Muscle layer of colon (tissue), 2 donors: ENCODE measurements around the gene BCKDHA.
"Not testable (repeated sequence)": the region's sequence is repeated elsewhere in the genome, so short reads cannot be mapped to it uniquely, and the experiment has no call there.

ENCODE experiments used
- H3K27ac ChIP-seq: one replicate; pipeline ENCODE4 v1.7.0; 2013; ENCODE audit warnings: low read depth, mild to moderate bottlenecking, low read length, moderate library complexity
- H3K27me3 ChIP-seq, 2 donors: one replicate each; pipeline ENCODE4 v1.7.0; 2013; ENCODE audit warnings: low read length in 2 of 2, mild to moderate bottlenecking in 2 of 2; ENCODE audit not compliant: insufficient read depth in 2 of 2, control insufficient read depth in 1 of 2
- H3K36me3 ChIP-seq: one replicate; pipeline ENCODE4 v1.7.0; 2013; ENCODE audit warnings: mild to moderate bottlenecking, low read length; ENCODE audit not compliant: insufficient read depth
- H3K4me1 ChIP-seq: one replicate; pipeline ENCODE4 v1.7.0; 2013; ENCODE audit warnings: mild to moderate bottlenecking, low read length; ENCODE audit not compliant: insufficient read depth
- H3K4me3 ChIP-seq, 2 donors: one replicate each; pipeline ENCODE4 v1.7.0; 2013; ENCODE audit warnings: low read length in 2 of 2, low read depth in 1 of 2, mild to moderate bottlenecking in 1 of 2, moderate library complexity in 1 of 2
- H3K9ac ChIP-seq: one replicate; pipeline ENCODE4 v1.7.0; 2013; ENCODE audit warnings: low read length
- H3K9me3 ChIP-seq: one replicate; pipeline ENCODE4 v1.7.0; 2013; ENCODE audit warnings: mild to moderate bottlenecking, low read length
- donor health status: abdominal sarcoma.
- donor health status: Adenocarcinoma of cecum.

Gene BCKDHA

DNA sequence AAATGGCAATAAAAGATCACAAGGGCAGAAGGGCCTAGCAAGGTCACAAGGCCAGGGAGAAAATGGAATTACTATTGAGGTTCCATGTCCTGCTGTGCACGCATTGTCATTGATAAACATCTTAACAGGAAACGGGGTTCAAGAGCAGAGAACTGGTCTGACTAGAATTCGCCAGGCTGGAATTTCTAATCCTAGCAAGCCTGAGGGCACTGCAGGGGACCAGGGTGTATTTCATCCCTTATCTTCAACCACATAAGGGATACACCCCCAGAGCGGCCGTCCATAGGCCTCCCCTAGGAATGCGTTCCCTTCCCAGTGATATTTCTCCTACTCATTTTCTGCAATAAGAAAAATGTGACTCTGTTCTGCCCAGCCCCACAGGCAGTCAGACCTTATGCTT lies 64.9 kb downstream of the BCKDHA start:
- no peak overlapping the region for H3K9ac ChIP-seq
- H3K4me3 ChIP-seq = no peak overlapping the region
- no peaks in the 10 kb centered on the region for H3K9me3 ChIP-seq
- no peak overlapping the region for H3K27ac ChIP-seq
- no peaks in the 10 kb centered on the region for H3K36me3 ChIP-seq
- H3K4me1 ChIP-seq = no peaks in the 10 kb centered on the region
- H3K27me3 ChIP-seq = peaks cover 0 to 5% of the 10 kb centered on the region in 2 donors

DNA sequence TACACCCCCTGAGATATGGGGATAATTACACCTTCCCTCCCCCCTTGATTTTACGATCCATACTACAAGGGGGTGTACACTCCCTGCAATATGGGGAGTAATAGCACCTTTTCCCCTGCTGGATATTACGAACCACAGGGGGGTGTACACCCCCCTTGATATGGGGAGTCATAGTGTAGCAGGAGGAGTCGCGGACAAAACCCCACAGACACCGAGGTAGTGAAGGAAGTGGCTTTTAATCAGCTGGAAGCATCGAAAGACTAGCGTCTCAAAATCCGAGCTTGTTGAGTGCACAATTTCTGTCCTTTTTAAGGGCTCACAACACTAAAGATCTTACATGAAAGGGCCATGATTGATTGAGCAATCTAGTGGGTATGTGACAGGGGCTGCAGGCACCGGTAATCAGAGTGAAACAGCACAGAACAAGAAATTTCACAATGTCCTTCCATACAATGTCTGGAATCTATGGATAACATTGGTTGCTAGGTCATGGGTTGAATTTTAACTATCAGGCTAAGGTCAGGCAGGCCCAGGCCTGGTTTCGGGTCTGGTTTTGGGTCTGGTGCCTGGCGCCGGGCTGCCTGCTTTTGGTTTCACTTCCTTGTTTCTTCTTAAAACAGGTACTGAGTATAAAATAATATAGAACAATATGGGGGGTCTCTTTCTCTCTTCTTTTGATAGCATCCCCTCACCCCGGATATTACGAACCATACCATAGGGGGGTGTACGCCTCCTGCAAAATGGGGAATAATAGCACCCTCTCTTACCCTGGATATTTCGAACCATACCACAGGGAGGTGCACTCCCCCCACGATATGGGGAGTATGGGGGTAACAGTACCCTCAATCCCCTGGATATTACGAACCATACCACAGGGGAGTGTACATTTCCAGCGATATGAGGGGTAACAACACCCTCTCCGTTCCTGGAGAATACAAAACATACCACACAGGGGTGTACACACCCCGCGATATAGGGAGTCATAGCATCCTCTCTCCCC lies 65.9 kb downstream of the BCKDHA start:
- H3K27me3 ChIP-seq, H3K4me1 ChIP-seq, H3K9ac ChIP-seq, H3K4me3 ChIP-seq, H3K9me3 ChIP-seq, H3K27ac ChIP-seq, H3K36me3 ChIP-seq: not testable (repeated sequence)
